ENCODE results near the gene MTHFSD.

The MTHFSD gene

GRCh38 chr16:86567701-86568581, 12.9 kb upstream of the MTHFSD start:
- H3K27ac ChIP-seq: no peak overlapping the region
- TF ChIP-seq CTCF (IDR thresholded peaks at IDR 0.05): no peak
- no peak for TF ChIP-seq ZFX (IDR thresholded peaks at IDR 0.05; ENCODE audit: borderline replicate concordance)

GRCh38 chr16:86566966-86567700, 12.1 kb upstream of the MTHFSD start:
- no peak for TF ChIP-seq ZFX (IDR thresholded peaks at IDR 0.05; ENCODE audit: borderline replicate concordance)
- no peak for TF ChIP-seq CTCF (IDR thresholded peaks at IDR 0.05)
- H3K27ac ChIP-seq: no peak overlapping the region

GRCh38 chr16:86566601-86566965, 11.5 kb upstream of the MTHFSD start, which contains the start of gene FOXC2:
Gene FOXC2 (plus strand): TSS chr16:86566829. CDS start chr16:86567336, 507 bp downstream.
- TF ChIP-seq CTCF (IDR thresholded peaks at IDR 0.05) (no peak), ZFX (IDR thresholded peaks at IDR 0.05; ENCODE audit: borderline replicate concordance) (no peak)
- no peak within 1 kb of the TSS for H3K27ac ChIP-seq

- TF ChIP-seq ZFX (IDR thresholded peaks at IDR 0.05; ENCODE audit: borderline replicate concordance) (no peak), CTCF (IDR thresholded peaks at IDR 0.05) (no peak)
- no peak overlapping the region for H3K27ac ChIP-seq
Measured at GRCh38 chr16:86565644-86566511, 10.8 kb upstream of the MTHFSD start.

DNA sequence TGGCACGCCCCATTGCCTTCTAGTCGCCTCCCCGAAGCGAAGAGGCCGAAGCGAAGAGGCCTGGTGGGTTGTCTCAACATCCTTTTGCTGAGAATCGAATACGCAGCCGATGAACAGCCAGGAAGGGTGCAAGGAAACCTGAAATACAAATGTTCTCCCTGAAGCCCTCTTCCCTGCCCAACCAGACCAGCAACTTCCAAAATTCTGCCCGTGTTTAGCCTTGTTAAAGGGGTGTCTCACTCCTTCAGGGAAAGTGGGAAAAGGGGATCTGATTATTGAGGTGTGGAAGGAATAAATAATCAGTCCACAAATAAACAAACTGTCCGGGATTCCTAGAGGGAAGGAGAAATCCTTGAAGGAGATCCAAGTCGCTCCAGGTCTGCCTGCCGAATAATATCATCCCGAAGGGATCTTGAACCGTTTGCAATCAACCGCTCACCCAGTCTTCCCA, 10.2 kb upstream of the MTHFSD start:
- TF ChIP-seq ZFX (IDR thresholded peaks at IDR 0.05; ENCODE audit: borderline replicate concordance) (no peak), CTCF (IDR thresholded peaks at IDR 0.05) (no peak)
- H3K27ac ChIP-seq: no peak overlapping the region

- TF ChIP-seq CTCF (IDR thresholded peaks at IDR 0.05) (peak; percentile 100), ZFX (IDR thresholded peaks at IDR 0.05; ENCODE audit: borderline replicate concordance) (no peak)
- no peak overlapping the region for H3K27ac ChIP-seq
Measured at GRCh38 chr16:86563469-86564345, 8.7 kb upstream of the MTHFSD start.

Data from 22Rv1 (cell line).